Trophoblast cell (in vitro differentiated cells and primary cell): ENCODE results near the gene MEIKIN.

Source experiments
- DNase-seq, 2 donors: peaks; one replicate each; pipeline ENCODE4 v3.0.0-alpha.2; 2016
- H2AFZ ChIP-seq: 2 replicates; pipeline ENCODE4 v1.6.1; 2013; ENCODE audit warnings: low read length, moderate library complexity, mild to moderate bottlenecking; ENCODE audit not compliant: insufficient read depth, poor library complexity
- H2AK5ac ChIP-seq: 2 replicates; pipeline ENCODE4 v1.6.1; 2013; ENCODE audit warnings: mild to moderate bottlenecking, low read length
- H2BK120ac ChIP-seq: 2 replicates; pipeline ENCODE4 v1.6.1; 2013; ENCODE audit warnings: low read length, mild to moderate bottlenecking, moderate library complexity; ENCODE audit not compliant: insufficient read depth, poor library complexity
- H2BK12ac ChIP-seq: 2 replicates; pipeline ENCODE4 v1.6.1; 2013; ENCODE audit warnings: mild to moderate bottlenecking, low read length, moderate library complexity
- H2BK5ac ChIP-seq: 2 replicates; pipeline ENCODE4 v1.6.1; 2013; ENCODE audit warnings: low read length, low read depth, moderate library complexity, mild to moderate bottlenecking; ENCODE audit not compliant: poor library complexity
- H3K14ac ChIP-seq: 2 replicates; pipeline ENCODE4 v1.6.1; 2013; ENCODE audit warnings: mild to moderate bottlenecking, low read length
- H3K18ac ChIP-seq: 2 replicates; pipeline ENCODE4 v1.6.1; 2013; ENCODE audit warnings: mild to moderate bottlenecking, low read length
- H3K23ac ChIP-seq: 2 replicates; pipeline ENCODE4 v1.6.1; 2013; ENCODE audit warnings: low read length
- H3K27ac ChIP-seq: 2 replicates; pipeline ENCODE4 v1.5.1; 2013; ENCODE audit warnings: low read depth, mild to moderate bottlenecking, inconsistent platforms, low read length, moderate library complexity
- H3K27me3 ChIP-seq: 2 replicates; pipeline ENCODE4 v1.6.1; 2013; ENCODE audit warnings: inconsistent platforms, mild to moderate bottlenecking, low read length, moderate library complexity; ENCODE audit not compliant: insufficient read depth
- H3K36me3 ChIP-seq, 2 experiments: 1 replicate in 1 of 2; 2 replicates in 1 of 2; pipeline ENCODE4 v1.6.1; 2013; ENCODE audit warnings: low read length in 2 of 2, mild to moderate bottlenecking in 2 of 2, moderate library complexity in 1 of 2; ENCODE audit not compliant: insufficient read depth in 2 of 2, control insufficient read depth in 1 of 2
- H3K4ac ChIP-seq: 2 replicates; pipeline ENCODE4 v1.6.1; 2013; ENCODE audit warnings: low read depth, mild to moderate bottlenecking, low read length, moderate library complexity
- H3K4me1 ChIP-seq, 2 experiments: 1 replicate in 1 of 2; 2 replicates in 1 of 2; pipeline ENCODE4 v1.6.1; 2013; ENCODE audit warnings: low read length in 2 of 2, mild to moderate bottlenecking in 2 of 2, moderate library complexity in 1 of 2; ENCODE audit not compliant: insufficient read depth in 2 of 2, control insufficient read depth in 1 of 2
- H3K4me2 ChIP-seq: 2 replicates; pipeline ENCODE4 v1.6.1; 2013; ENCODE audit warnings: inconsistent platforms, mild to moderate bottlenecking, low read length, moderate library complexity
- H3K4me3 ChIP-seq: 2 replicates; pipeline ENCODE4 v1.5.1; 2013; ENCODE audit warnings: mild to moderate bottlenecking, low read depth, low read length, inconsistent platforms
- H3K79me1 ChIP-seq: one replicate; pipeline ENCODE4 v1.6.1; 2013; ENCODE audit warnings: low read length
- H3K79me2 ChIP-seq: 2 replicates; pipeline ENCODE4 v1.6.1; 2013; ENCODE audit warnings: low read length, mild to moderate bottlenecking; ENCODE audit not compliant: control insufficient read depth, insufficient read depth, poor library complexity
- H3K9ac ChIP-seq: 2 replicates; pipeline ENCODE4 v1.6.1; 2013; ENCODE audit warnings: mild to moderate bottlenecking, low read length
- H3K9me3 ChIP-seq: 2 replicates; pipeline ENCODE4 v1.6.1; 2013; ENCODE audit warnings: low read depth, mild to moderate bottlenecking, control low read depth, inconsistent platforms, low read length; ENCODE audit not compliant: insufficient read depth
- H4K12ac ChIP-seq: 2 replicates; pipeline ENCODE4 v1.6.1; 2013; ENCODE audit warnings: low read depth, mild to moderate bottlenecking, low read length, moderate library complexity
- H4K8ac ChIP-seq: 2 replicates; pipeline ENCODE4 v1.6.1; 2013; ENCODE audit warnings: low read depth, mild to moderate bottlenecking, low read length, moderate library complexity
- H4K91ac ChIP-seq: one replicate; pipeline ENCODE4 v1.6.1; 2013; ENCODE audit warnings: low read depth, mild to moderate bottlenecking, low read length, moderate library complexity
- WGBS: extraction: QIAGEN DNeasy Blood & Tissue Kit; methylation state at CpG from one replicate; pipeline ENCODE4 v1.1.7; 2013; ENCODE audit warnings: missing lambda C conversion rate; ENCODE audit not compliant: insufficient read length, insufficient coverage; ENCODE audit errors: extremely low coverage; 5-methylcytosine and 5-hydroxymethylcytosine counted together

The MEIKIN gene

DNA sequence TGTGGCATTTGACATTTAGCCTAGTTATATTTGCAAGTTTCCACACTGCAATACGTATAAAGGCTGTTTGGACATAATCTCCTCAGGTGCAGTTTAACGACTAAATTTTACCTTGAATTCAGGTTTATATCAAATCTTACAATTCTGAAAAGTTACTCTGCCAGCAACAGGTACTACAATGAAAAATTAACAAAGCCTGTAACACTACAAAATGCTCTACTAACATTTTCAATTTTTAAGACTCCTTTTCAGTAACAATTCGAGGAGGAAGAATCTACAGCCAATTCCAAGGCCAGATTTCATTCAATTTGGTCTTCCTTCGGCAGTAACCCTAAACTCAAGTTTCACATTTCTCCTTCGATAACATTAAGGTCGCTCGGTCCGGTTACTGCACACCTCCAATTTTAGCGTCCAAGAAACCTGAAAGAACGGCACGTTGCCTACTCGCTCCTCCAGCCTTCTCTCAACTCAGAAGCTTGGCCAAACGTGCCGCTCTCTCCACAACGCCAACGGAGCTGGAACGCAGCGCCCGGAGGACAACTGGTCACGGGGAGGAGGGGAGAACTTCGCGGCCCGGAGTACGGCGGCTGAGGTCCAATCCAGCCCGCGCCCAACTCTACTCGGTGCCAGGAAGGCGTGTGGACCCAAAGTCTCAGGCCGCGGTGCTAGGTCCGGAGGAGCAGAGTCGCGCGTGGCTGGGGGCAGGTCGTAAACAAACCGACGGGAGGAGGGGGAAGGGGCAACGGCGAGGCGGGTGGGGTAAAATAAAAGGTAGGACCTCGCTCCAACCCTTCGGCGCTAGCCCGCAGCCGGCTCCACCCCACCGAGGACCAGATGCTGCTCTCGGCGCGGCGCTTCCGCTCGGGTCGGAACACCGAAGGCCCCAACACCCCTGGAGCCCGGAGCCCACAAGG lies 149.3 kb downstream of the MEIKIN start:
- Histone ChIP-seq H3K14ac (peak overlapping the region; percentile 87), H2BK5ac (peak overlapping the region; percentile 90), H3K4ac (peak overlapping the region; percentile 90), H3K79me2 (peaks cover 12% of the 10 kb centered on the region), H4K12ac (peak overlapping the region; percentile 31), H3K79me1 (peaks cover 11% of the 10 kb centered on the region), H3K9me3 (peaks cover 2% of the 10 kb centered on the region), H3K36me3 (no peaks in the 10 kb centered on the region), H2BK12ac (peak overlapping the region; percentile 45), H2AFZ (peak overlapping the region; percentile 85), H3K4me1 (no peaks in the 10 kb centered on the region), H3K9ac (peak overlapping the region; percentile 92), H3K18ac (peak overlapping the region; percentile 92), H2AK5ac (peak overlapping the region; percentile 5), H3K27ac (peak overlapping the region; percentile 69), H4K8ac (peak overlapping the region; percentile 93), H2BK120ac (peak overlapping the region; percentile 15), H3K23ac (no peak overlapping the region), H4K91ac (peak overlapping the region; percentile 68), H3K4me3 (peak overlapping the region; percentile 95), H3K27me3 (no peaks in the 10 kb centered on the region), H3K4me2 (peak overlapping the region; percentile 53)
- peak; percentile 61 to 80 for DNase-seq
- no CpG with 5 or more reads among the region's 56 CpGs for WGBS

DNA sequence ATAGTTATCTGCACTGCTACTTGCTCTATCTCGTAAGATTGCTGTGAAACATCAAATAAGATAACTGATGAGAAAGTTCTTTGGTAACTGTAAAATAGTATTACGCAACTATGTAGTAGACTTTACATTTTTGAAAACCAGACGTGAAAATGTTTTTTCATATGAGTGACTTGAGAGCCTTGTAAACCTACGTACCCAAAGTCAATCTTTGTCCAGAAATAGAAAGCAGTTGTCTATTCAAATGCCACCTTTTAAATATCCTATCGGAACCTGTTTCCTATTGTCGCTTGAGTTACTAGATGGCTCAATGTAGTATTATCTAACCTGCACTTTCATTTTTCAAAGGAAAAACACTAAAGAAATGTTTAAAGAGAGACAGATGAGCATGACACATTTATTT lies 150.2 kb downstream of the MEIKIN start:
- H2BK120ac ChIP-seq, result no peak overlapping the region
- no peak overlapping the region for H2AK5ac ChIP-seq
- no peak overlapping the region for H4K91ac ChIP-seq
- H4K12ac ChIP-seq, result no peak overlapping the region
- H3K9me3 ChIP-seq, result peaks cover 2% of the 10 kb centered on the region
- no peaks in the 10 kb centered on the region for H3K27me3 ChIP-seq
- no peak overlapping the region for H3K4me2 ChIP-seq
- no peak overlapping the region for H2BK12ac ChIP-seq
- no peak overlapping the region for H3K14ac ChIP-seq
- H3K36me3 ChIP-seq, result no peaks in the 10 kb centered on the region
- H3K4me1 ChIP-seq, result no peaks in the 10 kb centered on the region
- H3K79me1 ChIP-seq, result peaks cover 11% of the 10 kb centered on the region
- H3K4me3 ChIP-seq, result no peak overlapping the region
- H3K27ac ChIP-seq, result no peak overlapping the region
- WGBS, result no CpG with 5 or more reads among the region's 6 CpGs
- H3K79me2 ChIP-seq, result peaks cover 12% of the 10 kb centered on the region
- H3K18ac ChIP-seq, result no peak overlapping the region
- no peak overlapping the region for H2AFZ ChIP-seq
- H3K4ac ChIP-seq, result no peak overlapping the region
- no peak overlapping the region for H4K8ac ChIP-seq
- no peak overlapping the region for H2BK5ac ChIP-seq
- no peak overlapping the region for H3K23ac ChIP-seq
- H3K9ac ChIP-seq, result no peak overlapping the region
- DNase-seq, result peak in 1 of 2 donors; percentile 18

DNA sequence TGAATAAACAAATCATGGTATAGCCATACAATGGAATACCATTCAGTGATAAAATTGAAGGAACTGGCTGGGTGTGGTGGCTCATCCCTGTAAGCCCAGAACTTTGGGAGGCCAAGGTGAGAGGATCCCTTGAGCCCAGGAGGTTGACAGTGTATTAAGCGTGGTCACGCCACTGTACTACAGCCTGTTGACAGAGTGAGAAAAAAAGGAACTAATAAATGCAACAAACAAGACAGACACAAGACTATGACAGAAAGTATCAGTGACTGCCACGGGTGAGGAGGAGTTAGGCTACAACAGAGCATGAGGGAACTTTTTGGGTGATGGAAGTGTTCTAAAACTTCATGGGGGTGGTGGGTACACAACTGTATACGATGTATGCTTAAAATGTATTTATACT lies 150.9 kb downstream of the MEIKIN start:
- H3K79me1 ChIP-seq, result peaks cover 11% of the 10 kb centered on the region
- H3K27me3 ChIP-seq, result no peaks in the 10 kb centered on the region
- no peaks in the 10 kb centered on the region for H3K36me3 ChIP-seq
- H3K4me2 ChIP-seq, result no peak overlapping the region
- H3K9ac ChIP-seq, result no peak overlapping the region
- H3K27ac ChIP-seq, result no peak overlapping the region
- no peak overlapping the region for H3K23ac ChIP-seq
- no peak overlapping the region for H2BK12ac ChIP-seq
- H3K4ac ChIP-seq, result peak overlapping the region; percentile 94
- no peak for DNase-seq
- no peak overlapping the region for H2BK120ac ChIP-seq
- H3K18ac ChIP-seq, result no peak overlapping the region
- H2AFZ ChIP-seq, result no peak overlapping the region
- no peak overlapping the region for H4K8ac ChIP-seq
- no peak overlapping the region for H3K4me3 ChIP-seq
- peaks cover 2% of the 10 kb centered on the region for H3K9me3 ChIP-seq
- no peak overlapping the region for H3K14ac ChIP-seq
- no peak overlapping the region for H4K91ac ChIP-seq
- H2AK5ac ChIP-seq, result no peak overlapping the region
- H2BK5ac ChIP-seq, result no peak overlapping the region
- H3K4me1 ChIP-seq, result no peaks in the 10 kb centered on the region
- H3K79me2 ChIP-seq, result peaks cover 13% of the 10 kb centered on the region
- no peak overlapping the region for H4K12ac ChIP-seq
- WGBS, result no CpG with 5 or more reads among the region's 4 CpGs

DNA sequence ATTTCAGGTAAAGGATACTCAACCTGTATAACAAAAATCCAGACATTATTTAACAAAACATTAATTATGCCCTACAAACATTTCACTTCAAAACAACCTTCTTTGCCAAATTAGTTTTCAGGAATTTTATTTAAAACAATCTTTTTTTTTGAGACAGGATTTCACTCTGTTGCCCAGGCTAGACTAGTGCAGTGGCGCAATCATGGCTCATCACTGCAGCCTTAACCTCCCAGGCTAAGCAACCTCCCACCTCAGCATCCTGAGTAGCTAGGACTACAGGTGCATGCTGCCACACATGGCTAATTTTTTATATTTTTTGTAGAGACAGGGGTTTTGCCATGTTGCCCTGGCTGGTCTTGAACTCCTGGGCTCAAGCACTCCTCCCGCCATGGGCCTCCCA lies 152.6 kb downstream of the MEIKIN start:
- WGBS, result no CpG with 5 or more reads among the region's 2 CpGs
- no peaks in the 10 kb centered on the region for H3K36me3 ChIP-seq
- H3K18ac ChIP-seq, result no peak overlapping the region
- H2AFZ ChIP-seq, result no peak overlapping the region
- H2BK120ac ChIP-seq, result no peak overlapping the region
- no peaks in the 10 kb centered on the region for H3K27me3 ChIP-seq
- H3K4me1 ChIP-seq, result no peaks in the 10 kb centered on the region
- peaks cover 2% of the 10 kb centered on the region for H3K9me3 ChIP-seq
- H3K4me2 ChIP-seq, result no peak overlapping the region
- H2BK5ac ChIP-seq, result no peak overlapping the region
- H3K4ac ChIP-seq, result peak overlapping the region; percentile 47
- H2BK12ac ChIP-seq, result no peak overlapping the region
- H4K12ac ChIP-seq, result no peak overlapping the region
- H4K8ac ChIP-seq, result no peak overlapping the region
- no peak overlapping the region for H3K9ac ChIP-seq
- H3K14ac ChIP-seq, result no peak overlapping the region
- H3K79me1 ChIP-seq, result peaks cover 11% of the 10 kb centered on the region
- H3K4me3 ChIP-seq, result no peak overlapping the region
- no peak for DNase-seq
- H4K91ac ChIP-seq, result no peak overlapping the region
- peaks cover 13% of the 10 kb centered on the region for H3K79me2 ChIP-seq
- no peak overlapping the region for H3K23ac ChIP-seq
- no peak overlapping the region for H3K27ac ChIP-seq
- no peak overlapping the region for H2AK5ac ChIP-seq
